Suprapubic skin (tissue), 4 donors: ENCODE results near the gene NHSL1. TPM values are rescaled to one million over a fixed set of nuclear protein-coding genes. Genes with fewer than 3 reads are reported as not detected.

Experiments
- DNase-seq, 2 donors: peaks; one replicate each; pipeline ENCODE4 v3.0.0-alpha.2; 2019; ENCODE audit warnings: low spot score in 2 of 2
- H3K27ac ChIP-seq: fragments of 200-600 bp; sonication (generic); one replicate; pipeline ENCODE4 v1.5.1; 2019
- H3K27me3 ChIP-seq: fragments of 200-600 bp; sonication (generic); one replicate; pipeline ENCODE4 v1.5.1; 2019
- H3K36me3 ChIP-seq: fragments of 200-600 bp; sonication (generic); one replicate; pipeline ENCODE4 v1.5.1; 2019
- H3K4me1 ChIP-seq: fragments of 200-600 bp; sonication (generic); one replicate; pipeline ENCODE4 v1.5.1; 2019
- H3K4me3 ChIP-seq: fragments of 200-600 bp; sonication (generic); one replicate; pipeline ENCODE4 v1.5.1; 2019; ENCODE audit warnings: mild to moderate bottlenecking
- H3K9me3 ChIP-seq: fragments of 200-600 bp; sonication (generic); one replicate; pipeline ENCODE4 v1.5.1; 2019
- CTCF ChIP-seq, 2 donors: fragments of 200-600 bp in 1 of 2; fragments of 450-650 bp in 1 of 2; sonication (generic) in 1 of 2; IDR thresholded peaks; one replicate each; pipeline ENCODE4 v1.5.1; 2016 to 2019; ENCODE audit warnings: antibody characterized with exemption in 2 of 2, mild to moderate bottlenecking in 1 of 2, moderate library complexity in 1 of 2
- EP300 ChIP-seq: sonication (generic); formaldehyde crosslinking; IDR thresholded peaks from one replicate; pipeline ENCODE4 v1.6.1; 2017; ENCODE audit warnings: antibody characterized with exemption
- POLR2A ChIP-seq, 2 donors: fragments of 450-650 bp; IDR thresholded peaks; one replicate each; pipeline ENCODE4 v1.6.1; 2017; ENCODE audit warnings: antibody characterized with exemption in 2 of 2, mild to moderate bottlenecking in 2 of 2, moderate library complexity in 2 of 2
- POLR2AphosphoS5 ChIP-seq, 3 donors: sonication (generic); formaldehyde crosslinking; IDR thresholded peaks; one replicate each; pipeline ENCODE4 v1.6.1; 2017; ENCODE audit warnings: antibody characterized with exemption in 3 of 3
- WGBS: methylation state at CpG from one replicate; pipeline ENCODE4 v1.1.5; 2018; 5-methylcytosine and 5-hydroxymethylcytosine counted together
- total RNA-seq, 4 donors: library from RNA; depleted of rRNA; stranded (reverse); fragments of >200 nt; gene quantifications; one replicate each; pipeline ENCODE4 v1.1.0, GENCODE V29; 2016

NHSL1 gene
- total RNA-seq, 4 donors from 2014 or later = 62.6 to 105 (median 79.8) TPM

DNA sequence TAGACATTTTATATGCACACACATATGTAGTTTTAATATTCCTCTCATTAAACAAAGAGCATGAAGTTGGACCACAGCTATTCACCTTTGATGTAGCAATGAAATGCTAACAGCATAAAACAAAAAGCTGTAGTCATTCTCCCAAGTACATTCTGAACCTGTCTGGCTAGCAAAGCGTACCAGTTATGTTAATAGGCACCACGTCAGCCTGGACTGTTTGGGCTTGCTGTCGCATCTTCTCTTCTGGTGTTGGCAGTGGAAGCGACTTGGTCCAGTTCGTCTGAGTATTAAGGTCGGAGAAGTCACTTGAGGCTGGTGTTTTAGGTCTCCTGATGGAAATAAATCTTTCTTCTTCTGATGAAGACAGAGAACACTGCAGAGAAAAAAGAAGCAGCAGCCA is 52.5 kb downstream of the NHSL1 start:
- no peaks in the 10 kb centered on the region for H3K9me3 ChIP-seq
- no peaks in the 10 kb centered on the region for H3K4me1 ChIP-seq
- no peak for DNase-seq
- no peak overlapping the region for H3K27ac ChIP-seq
- TF ChIP-seq EP300 (no peak), CTCF (IDR thresholded peaks at IDR 0.05) (no peak), POLR2AphosphoS5 (IDR thresholded peaks at IDR 0.05) (no peak)
- H3K36me3 ChIP-seq = peaks cover 4% of the 10 kb centered on the region
- H3K4me3 ChIP-seq = no peak overlapping the region
- H3K27me3 ChIP-seq = no peaks in the 10 kb centered on the region
- 65% methylated on average over 6 of the region's 6 CpGs for WGBS

DNA sequence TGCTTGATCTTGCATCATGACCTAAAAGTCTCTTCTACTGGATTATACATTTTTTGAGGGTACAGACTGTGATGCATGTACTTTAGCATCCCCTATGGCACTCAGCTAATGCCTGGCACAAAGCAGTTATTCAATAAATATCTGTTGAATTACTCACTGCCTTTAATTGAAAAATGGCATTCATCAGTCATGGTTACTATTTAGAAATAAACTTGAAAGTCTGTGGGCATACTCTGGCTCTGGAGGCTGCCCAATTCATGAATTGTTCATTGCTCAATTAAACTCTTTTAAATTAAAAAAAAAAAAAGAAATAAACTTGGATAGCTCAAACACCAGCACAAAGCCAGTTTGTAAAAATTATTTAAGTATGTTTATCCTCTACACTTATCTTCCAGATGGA is 55.3 kb downstream of the NHSL1 start:
- no peak overlapping the region for H3K27ac ChIP-seq
- H3K9me3 ChIP-seq = no peaks in the 10 kb centered on the region
- peaks cover 6% of the 10 kb centered on the region for H3K36me3 ChIP-seq
- no peaks in the 10 kb centered on the region for H3K4me1 ChIP-seq
- H3K27me3 ChIP-seq = no peaks in the 10 kb centered on the region
- DNase-seq = no peak
- H3K4me3 ChIP-seq = no peak overlapping the region
- TF ChIP-seq EP300 (no peak), CTCF (IDR thresholded peaks at IDR 0.05) (no peak)

DNA sequence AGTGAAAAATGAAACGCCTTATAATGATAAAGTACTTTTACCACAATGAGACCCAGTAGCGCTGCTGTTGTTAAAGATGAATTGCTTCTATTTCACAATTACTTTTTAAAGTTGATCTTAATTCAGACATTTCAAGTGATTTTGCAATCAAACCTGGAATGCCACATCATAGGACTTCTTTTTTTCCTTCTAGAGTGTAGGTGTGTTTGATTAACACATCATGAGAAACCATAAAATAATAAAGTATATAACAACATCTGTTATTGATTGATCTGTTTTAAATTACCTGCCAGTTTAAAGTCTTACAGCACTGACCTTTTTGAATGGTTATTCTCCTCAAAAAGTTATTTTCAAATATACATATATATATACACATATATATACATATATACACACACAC is 56.6 kb downstream of the NHSL1 start:
- TF ChIP-seq EP300 (no peak), POLR2AphosphoS5 (IDR thresholded peaks at IDR 0.05) (no peak), POLR2A (IDR thresholded peaks at IDR 0.05) (no peak), CTCF (IDR thresholded peaks at IDR 0.05) (no peak)
- Histone ChIP-seq H3K9me3 (no peaks in the 10 kb centered on the region), H3K27me3 (no peaks in the 10 kb centered on the region), H3K4me3 (no peak overlapping the region), H3K27ac (no peak overlapping the region), H3K36me3 (peaks cover 6% of the 10 kb centered on the region), H3K4me1 (no peaks in the 10 kb centered on the region)
- 90% methylated on average over 2 of the region's 2 CpGs for WGBS
- no peak for DNase-seq

DNA sequence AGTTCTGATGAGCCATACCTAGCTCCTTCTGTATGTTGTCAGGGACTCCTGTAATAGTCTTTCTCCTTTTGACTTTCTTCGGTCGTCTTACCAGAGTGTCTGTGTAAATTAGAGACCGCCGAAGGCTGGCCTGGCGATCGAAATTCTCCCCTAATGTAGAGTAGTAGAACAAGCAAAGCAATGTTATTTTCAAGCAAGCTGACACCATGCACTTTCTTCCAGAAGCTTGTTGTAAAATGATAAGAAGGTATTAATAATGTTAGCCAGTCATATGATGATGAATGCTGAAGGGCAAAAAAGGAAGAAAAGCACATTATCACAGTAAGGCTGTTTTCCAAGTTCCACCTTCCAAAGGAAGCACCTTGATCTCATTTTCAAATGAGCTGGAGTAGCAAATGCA is 57.3 kb downstream of the NHSL1 start:
- no peak for DNase-seq
- no peak for TF ChIP-seq POLR2AphosphoS5 (IDR thresholded peaks at IDR 0.05)
- no peak for TF ChIP-seq POLR2A (IDR thresholded peaks at IDR 0.05)
- no peak for TF ChIP-seq EP300
- no peak for TF ChIP-seq CTCF (IDR thresholded peaks at IDR 0.05)
- Histone ChIP-seq H3K27ac (no peak overlapping the region), H3K36me3 (peaks cover 6% of the 10 kb centered on the region), H3K27me3 (no peaks in the 10 kb centered on the region), H3K4me3 (no peak overlapping the region), H3K9me3 (no peaks in the 10 kb centered on the region), H3K4me1 (no peaks in the 10 kb centered on the region)
- WGBS = 91% methylated on average over 6 of the region's 6 CpGs

GRCh38 chr6:138440758-138441357 is 58.4 kb downstream of the NHSL1 start:
- TF ChIP-seq EP300 (no peak), POLR2A (IDR thresholded peaks at IDR 0.05) (no peak), POLR2AphosphoS5 (IDR thresholded peaks at IDR 0.05) (no peak), CTCF (IDR thresholded peaks at IDR 0.05) (no peak)
- no peaks in the 10 kb centered on the region for H3K27me3 ChIP-seq

More at GRCh38 chr6:138440758-138441357, 58.4 kb downstream of the NHSL1 start:
- WGBS = 83% methylated on average over 4 of the region's 4 CpGs
- H3K4me1 ChIP-seq = no peaks in the 10 kb centered on the region
- H3K36me3 ChIP-seq = peaks cover 6% of the 10 kb centered on the region
- no peak overlapping the region for H3K27ac ChIP-seq
- no peak overlapping the region for H3K4me3 ChIP-seq
- no peak for DNase-seq
- no peaks in the 10 kb centered on the region for H3K9me3 ChIP-seq
